DND-41 (cell line): ENCODE data around the gene COL4A1.

Experiments used
- ATAC-seq: fragments of 200-7000 bp; cut with Tn5 transposase; 3 replicates; pipeline ENCODE4 v1.9.1; 2021; ENCODE audit warnings: low read depth; ENCODE audit not compliant: insufficient read depth
- DNase-seq: peaks from one replicate; pipeline ENCODE4 v3.0.0-alpha.2; 2020
- H2AFZ ChIP-seq: 2 replicates; pipeline ENCODE4 v1.6.0; 2012; ENCODE audit warnings: low read depth, low read length
- H3K27ac ChIP-seq: 2 replicates; pipeline ENCODE4 v1.5.1; 2012; ENCODE audit warnings: low read length, inconsistent platforms
- H3K27me3 ChIP-seq: fragments of 200-600 bp; sonication (generic); 2 replicates; pipeline ENCODE4 v1.6.0; 2012; ENCODE audit warnings: low read length, mild to moderate bottlenecking, inconsistent platforms; ENCODE audit not compliant: insufficient read depth, poor library complexity
- H3K36me3 ChIP-seq: 2 replicates; pipeline ENCODE4 v1.5.1; 2012; ENCODE audit warnings: low read length, inconsistent platforms; ENCODE audit not compliant: insufficient read depth
- H3K4me1 ChIP-seq: 2 replicates; pipeline ENCODE4 v1.5.1; 2012; ENCODE audit warnings: mild to moderate bottlenecking, low read length; ENCODE audit not compliant: insufficient read depth
- H3K4me2 ChIP-seq: 2 replicates; pipeline ENCODE4 v1.6.0; 2012; ENCODE audit warnings: mild to moderate bottlenecking, moderate library complexity, low read length, inconsistent platforms; ENCODE audit not compliant: insufficient read depth
- H3K4me3 ChIP-seq, 2 experiments: fragments of 200-600 bp in 1 of 2; shearing (Covaris generic) in 1 of 2; 2 replicates each; pipeline ENCODE4 v1.5.1; 2012 to 2016; ENCODE audit warnings: inconsistent platforms in 2 of 2, low read length in 2 of 2, mild to moderate bottlenecking in 2 of 2, low read depth in 1 of 2, moderate library complexity in 1 of 2
- H3K79me2 ChIP-seq: 2 replicates; pipeline ENCODE4 v1.6.0; 2012; ENCODE audit warnings: low read length, inconsistent platforms; ENCODE audit not compliant: insufficient read depth
- H3K9ac ChIP-seq: 2 replicates; pipeline ENCODE4 v1.6.0; 2012; ENCODE audit warnings: low read depth, mild to moderate bottlenecking, inconsistent platforms, low read length, moderate library complexity
- H3K9me3 ChIP-seq: 2 replicates; pipeline ENCODE4 v1.5.1; 2012; ENCODE audit warnings: low read length, moderate library complexity, mild to moderate bottlenecking, inconsistent platforms; ENCODE audit not compliant: insufficient read depth, severe bottlenecking
- H4K20me1 ChIP-seq: 2 replicates; pipeline ENCODE4 v1.6.0; 2012; ENCODE audit warnings: low read length; ENCODE audit not compliant: insufficient read depth
- CTCF ChIP-seq: IDR thresholded peaks from 2 replicates; pipeline ENCODE4 v1.5.1; 2012; ENCODE audit warnings: borderline replicate concordance, low read length, moderate library complexity, mild to moderate bottlenecking; ENCODE audit not compliant: poor library complexity, severe bottlenecking; ENCODE audit errors: extremely low read depth
- EZH2 ChIP-seq: IDR thresholded peaks from 3 replicates; pipeline ENCODE4 v1.6.1; 2012; ENCODE audit warnings: borderline replicate concordance, low read depth, mild to moderate bottlenecking, moderate library complexity, low read length, inconsistent platforms; ENCODE audit not compliant: severe bottlenecking

Gene COL4A1

GRCh38 chr13:110332750-110333149, 25.8 kb upstream of the COL4A1 start:
- Histone ChIP-seq H3K4me1 (no peaks in the 10 kb centered on the region), H3K4me2 (no peak overlapping the region), H3K79me2 (no peaks in the 10 kb centered on the region), H3K36me3 (no peaks in the 10 kb centered on the region), H3K4me3 (no peak overlapping the region), H4K20me1 (no peaks in the 10 kb centered on the region), H2AFZ (no peak overlapping the region), H3K27ac (no peak overlapping the region), H3K9me3 (no peaks in the 10 kb centered on the region), H3K9ac (no peak overlapping the region), H3K27me3 (peaks cover 44% of the 10 kb centered on the region)
- DNase-seq, result no peak
- no peak for TF ChIP-seq EZH2
- TF ChIP-seq CTCF, result no peak
- ATAC-seq, result no peak

GRCh38 chr13:110331362-110331761, 24.4 kb upstream of the COL4A1 start:
- no peaks in the 10 kb centered on the region for H3K9me3 ChIP-seq
- no peak for TF ChIP-seq EZH2
- TF ChIP-seq CTCF, result no peak
- H3K9ac ChIP-seq, result no peak overlapping the region
- H3K27ac ChIP-seq, result no peak overlapping the region
- H3K27me3 ChIP-seq, result peaks cover 53% of the 10 kb centered on the region
- H3K79me2 ChIP-seq, result no peaks in the 10 kb centered on the region
- no peak overlapping the region for H3K4me2 ChIP-seq
- no peaks in the 10 kb centered on the region for H3K36me3 ChIP-seq
- DNase-seq (no peak), ATAC-seq (no peak)
- no peaks in the 10 kb centered on the region for H4K20me1 ChIP-seq
- H2AFZ ChIP-seq, result no peak overlapping the region
- H3K4me3 ChIP-seq, result no peak overlapping the region
- H3K4me1 ChIP-seq, result no peaks in the 10 kb centered on the region

GRCh38 chr13:110330491-110331011, 23.6 kb upstream of the COL4A1 start:
- Histone ChIP-seq H2AFZ (no peak overlapping the region), H3K36me3 (no peaks in the 10 kb centered on the region), H3K4me1 (no peaks in the 10 kb centered on the region), H3K27me3 (peaks cover 59% of the 10 kb centered on the region), H3K27ac (no peak overlapping the region), H3K79me2 (no peaks in the 10 kb centered on the region), H3K9ac (no peak overlapping the region), H4K20me1 (no peaks in the 10 kb centered on the region), H3K4me3 (no peak overlapping the region), H3K4me2 (no peak overlapping the region), H3K9me3 (no peaks in the 10 kb centered on the region)
- DNase-seq, result no peak
- TF ChIP-seq EZH2 (no peak), CTCF (no peak)
- no peak for ATAC-seq
